Endothelial cell of umbilical vein (primary cell): Measurements from ENCODE around the gene PLPP3.

Source experiments
- EZH2 ChIP-seq: IDR thresholded peaks from 2 replicates; pipeline ENCODE4 v1.6.1; 2012; ENCODE audit warnings: borderline replicate concordance, low read depth, mild to moderate bottlenecking, moderate library complexity, low read length, inconsistent platforms; ENCODE audit not compliant: severe bottlenecking
- FOS ChIP-seq: IDR thresholded peaks from 2 replicates; pipeline ENCODE4 v1.6.1; 2011; ENCODE audit warnings: mild to moderate bottlenecking, low read length, moderate library complexity, borderline replicate concordance; ENCODE audit not compliant: insufficient read depth
- GATA2 ChIP-seq: IDR thresholded peaks from 2 replicates; pipeline ENCODE4 v1.7.0; 2011; ENCODE audit warnings: low read depth, mild to moderate bottlenecking, moderate library complexity, mixed read lengths, low read length; ENCODE audit not compliant: insufficient read length, insufficient read depth
- JUN ChIP-seq: IDR thresholded peaks from 2 replicates; pipeline ENCODE4 v1.6.1; 2011; ENCODE audit warnings: borderline replicate concordance, low read depth; ENCODE audit not compliant: insufficient read length, insufficient read depth
- MAX ChIP-seq: IDR thresholded peaks from 2 replicates; pipeline ENCODE4 v1.6.1; 2011; ENCODE audit not compliant: insufficient read depth, insufficient read length
- MYC ChIP-seq: IDR thresholded peaks from one replicate; pipeline ENCODE4 v1.6.1; 2011; ENCODE audit warnings: mild to moderate bottlenecking, low read depth, low read length
- POLR2A ChIP-seq: IDR thresholded peaks from 2 replicates; pipeline ENCODE4 v1.6.1; 2012; ENCODE audit warnings: low read depth, mild to moderate bottlenecking, control low read depth, low read length
- POLR2AphosphoS5 ChIP-seq: IDR thresholded peaks from 2 replicates; pipeline ENCODE4 v1.6.1; 2012; ENCODE audit warnings: low read depth, mild to moderate bottlenecking, control low read depth, low read length, moderate library complexity; ENCODE audit not compliant: insufficient read depth
- TF ChIP-seq, protein P1 (sequence below), 2 donors: IDR thresholded peaks; 1 replicate in 1 of 2; 2 replicates in 1 of 2; pipeline ENCODE4 v1.5.1; 2011; ENCODE audit warnings: low read length in 2 of 2, mild to moderate bottlenecking in 2 of 2, moderate library complexity in 2 of 2, control low read depth in 1 of 2, inconsistent platforms in 1 of 2, low read depth in 1 of 2; ENCODE audit not compliant: insufficient read depth in 1 of 2; ENCODE audit errors: extremely low read depth in 1 of 2

DNA sequence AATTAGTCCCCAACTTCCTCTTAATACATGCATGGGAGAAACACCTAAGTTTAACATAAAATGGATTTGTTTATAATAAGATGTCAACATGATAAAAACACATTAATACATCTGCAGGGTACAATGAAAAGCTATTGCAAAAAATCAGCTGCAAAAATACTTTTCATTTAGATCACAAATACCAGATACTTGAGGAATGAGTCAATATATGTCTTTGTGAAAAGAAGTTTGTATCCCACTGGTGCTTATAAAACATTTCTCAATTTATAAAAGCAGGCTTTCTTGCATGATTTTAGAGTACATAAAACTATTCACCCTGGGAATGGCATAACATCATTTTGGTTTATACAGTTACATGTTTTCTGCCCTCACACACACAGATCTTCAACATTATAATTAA is 47.2 kb upstream of the PLPP3 start:
- TF ChIP-seq, protein P1, sequence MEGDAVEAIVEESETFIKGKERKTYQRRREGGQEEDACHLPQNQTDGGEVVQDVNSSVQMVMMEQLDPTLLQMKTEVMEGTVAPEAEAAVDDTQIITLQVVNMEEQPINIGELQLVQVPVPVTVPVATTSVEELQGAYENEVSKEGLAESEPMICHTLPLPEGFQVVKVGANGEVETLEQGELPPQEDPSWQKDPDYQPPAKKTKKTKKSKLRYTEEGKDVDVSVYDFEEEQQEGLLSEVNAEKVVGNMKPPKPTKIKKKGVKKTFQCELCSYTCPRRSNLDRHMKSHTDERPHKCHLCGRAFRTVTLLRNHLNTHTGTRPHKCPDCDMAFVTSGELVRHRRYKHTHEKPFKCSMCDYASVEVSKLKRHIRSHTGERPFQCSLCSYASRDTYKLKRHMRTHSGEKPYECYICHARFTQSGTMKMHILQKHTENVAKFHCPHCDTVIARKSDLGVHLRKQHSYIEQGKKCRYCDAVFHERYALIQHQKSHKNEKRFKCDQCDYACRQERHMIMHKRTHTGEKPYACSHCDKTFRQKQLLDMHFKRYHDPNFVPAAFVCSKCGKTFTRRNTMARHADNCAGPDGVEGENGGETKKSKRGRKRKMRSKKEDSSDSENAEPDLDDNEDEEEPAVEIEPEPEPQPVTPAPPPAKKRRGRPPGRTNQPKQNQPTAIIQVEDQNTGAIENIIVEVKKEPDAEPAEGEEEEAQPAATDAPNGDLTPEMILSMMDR (IDR thresholded peaks at IDR 0.05; ENCODE audit: extremely low read depth in 1 of 2, insufficient read depth in 1 of 2, low read depth in 1 of 2, low read length in 2 of 2): no peak
- no peak for TF ChIP-seq POLR2A
- TF ChIP-seq MAX: no peak
- TF ChIP-seq POLR2AphosphoS5: no peak
- TF ChIP-seq EZH2: no peak
- no peak for TF ChIP-seq GATA2
- no peak for TF ChIP-seq JUN
- no peak for TF ChIP-seq FOS
- no peak for TF ChIP-seq MYC
